Colonic mucosa (tissue), 4 donors: ENCODE measurements around the gene NETO1. TPM values are rescaled to one million over a fixed set of nuclear protein-coding genes. Genes with fewer than 3 reads are reported as not detected.

ENCODE experiments used
- DNase-seq: peaks from one replicate; pipeline ENCODE4 v3.0.0-alpha.2; 2020
- H3K27ac ChIP-seq: fragments of 200-600 bp; one replicate; pipeline ENCODE4 v1.8.0; 2021
- H3K27me3 ChIP-seq: fragments of 200-600 bp; one replicate; pipeline ENCODE4 v1.8.0; 2021
- H3K36me3 ChIP-seq: fragments of 200-600 bp; one replicate; pipeline ENCODE4 v1.8.0; 2021
- H3K4me1 ChIP-seq: fragments of 200-600 bp; one replicate; pipeline ENCODE4 v1.8.0; 2021; ENCODE audit warnings: mild to moderate bottlenecking
- H3K4me3 ChIP-seq: fragments of 200-600 bp; one replicate; pipeline ENCODE4 v1.8.0; 2021
- H3K9ac ChIP-seq, 2 donors: one replicate each; pipeline ENCODE4 v1.7.0; 2013; ENCODE audit warnings: control low read depth in 2 of 2, low read depth in 2 of 2, low read length in 2 of 2
- H3K9me3 ChIP-seq: fragments of 200-600 bp; one replicate; pipeline ENCODE4 v1.8.0; 2021
- CTCF ChIP-seq: fragments of 200-600 bp; IDR thresholded peaks from one replicate; pipeline ENCODE4 v1.8.0; 2022; ENCODE audit warnings: antibody characterized with exemption, mild to moderate bottlenecking
- intact Hi-C: fragments of 100-400 bp; cut with DNase I; formaldehyde crosslinking; loops from one replicate; pipeline ENCODE4 v1.14.1; 2022
- total RNA-seq, 2 donors: library from RNA; stranded (reverse); fragmentation: NEBNext Ultra II Directional in 1 of 2; extraction: Animal tissue kit (Norgen Biotek cat#: 25700) in 1 of 2; gene quantifications; one replicate each; pipeline ENCODE4 v1.2.1, GENCODE V29; 2021
- donor health status: healthy.
- donor health status: DM: no; HTN: no; CAD: no.
- donor health status: DM: no; HTN: no; CAD: no.

Gene NETO1
- total RNA-seq, 2 donors from 2014 or later: not detected

GRCh38 chr18:72898870-72899269, 31.1 kb upstream of the NETO1 start:
- no peak overlapping the region for H3K9ac ChIP-seq
- DNase-seq: no peak
- no peaks in the 10 kb centered on the region for H3K9me3 ChIP-seq
- H3K36me3 ChIP-seq: no peaks in the 10 kb centered on the region
- H3K4me1 ChIP-seq: no peaks in the 10 kb centered on the region
- H3K27ac ChIP-seq: no peak overlapping the region
- intact Hi-C loops: no loop called here
- no peak for TF ChIP-seq CTCF
- no peaks in the 10 kb centered on the region for H3K27me3 ChIP-seq
- no peak overlapping the region for H3K4me3 ChIP-seq

- H3K9me3 ChIP-seq: no peaks in the 10 kb centered on the region
- H3K9ac ChIP-seq: no peak overlapping the region
- intact Hi-C loops: no loop called here
- no peaks in the 10 kb centered on the region for H3K4me1 ChIP-seq
- no peak for DNase-seq
- H3K27me3 ChIP-seq: no peaks in the 10 kb centered on the region
- no peak for TF ChIP-seq CTCF
- H3K36me3 ChIP-seq: no peaks in the 10 kb centered on the region
- H3K27ac ChIP-seq: no peak overlapping the region
- no peak overlapping the region for H3K4me3 ChIP-seq
Measured at GRCh38 chr18:72895548-72895947, 27.8 kb upstream of the NETO1 start.

GRCh38 chr18:72878561-72878960, 10.8 kb upstream of the NETO1 start:
- H3K9ac ChIP-seq: no peak overlapping the region
- H3K27ac ChIP-seq: no peak overlapping the region
- H3K9me3 ChIP-seq: no peaks in the 10 kb centered on the region
- DNase-seq: no peak
- H3K36me3 ChIP-seq: no peaks in the 10 kb centered on the region
- H3K4me3 ChIP-seq: no peak overlapping the region
- TF ChIP-seq CTCF: no peak
- no peaks in the 10 kb centered on the region for H3K27me3 ChIP-seq
- intact Hi-C loops: no loop called here
- H3K4me1 ChIP-seq: no peaks in the 10 kb centered on the region

GRCh38 chr18:72878143-72878542, 10.4 kb upstream of the NETO1 start:
- Histone ChIP-seq H3K9ac (no peak overlapping the region), H3K36me3 (no peaks in the 10 kb centered on the region), H3K27me3 (no peaks in the 10 kb centered on the region), H3K4me3 (no peak overlapping the region), H3K27ac (no peak overlapping the region), H3K9me3 (no peaks in the 10 kb centered on the region), H3K4me1 (no peaks in the 10 kb centered on the region)
- TF ChIP-seq CTCF: no peak
- intact Hi-C loops: no loop called here
- no peak for DNase-seq

- intact Hi-C loops: no loop called here
- Histone ChIP-seq H3K4me3 (no peak overlapping the region), H3K27me3 (peaks cover 3% of the 10 kb centered on the region), H3K27ac (no peak overlapping the region), H3K9me3 (no peaks in the 10 kb centered on the region), H3K36me3 (no peaks in the 10 kb centered on the region), H3K9ac (no peak overlapping the region), H3K4me1 (no peaks in the 10 kb centered on the region)
- no peak for DNase-seq
- TF ChIP-seq CTCF: no peak
Measured at GRCh38 chr18:72871091-72871490, 3.3 kb upstream of the NETO1 start.
